ENCODE measurements around the gene MTMR10.

Gene MTMR10

GRCh38 chr15:30999729-31000128, 8.3 kb upstream of the MTMR10 start:
- DNase-seq (ENCODE audit: low read depth), result no peak
- no peak for TF ChIP-seq CTCF (IDR thresholded peaks at IDR 0.05; ENCODE audit: insufficient read depth, low read depth, low read length, missing control alignments)
- H3K4me3 ChIP-seq (ENCODE audit: low read length), result no peak overlapping the region

- DNase-seq (ENCODE audit: low read depth), result peak; percentile 78
- H3K4me3 ChIP-seq (ENCODE audit: low read length), result no peak overlapping the region
- TF ChIP-seq CTCF (IDR thresholded peaks at IDR 0.05; ENCODE audit: insufficient read depth, low read depth, low read length, missing control alignments), result peak; percentile 47
Measured at GRCh38 chr15:30997270-30997669, 5.8 kb upstream of the MTMR10 start.

GRCh38 chr15:30992249-30992864, 929 bp upstream of the MTMR10 start:
- DNase-seq (ENCODE audit: low read depth), result peak; percentile 39
- no peak for TF ChIP-seq CTCF (IDR thresholded peaks at IDR 0.05; ENCODE audit: insufficient read depth, low read depth, low read length, missing control alignments)
- peak overlapping the region; percentile 70 for H3K4me3 ChIP-seq (ENCODE audit: low read length)

GRCh38 chr15:30990446-30991254, 778 bp downstream of the MTMR10 start:
- peak overlapping the region; percentile 89 for H3K4me3 ChIP-seq (ENCODE audit: low read length)
- DNase-seq (ENCODE audit: low read depth), result peak; percentile 27
- no peak for TF ChIP-seq CTCF (IDR thresholded peaks at IDR 0.05; ENCODE audit: insufficient read depth, low read depth, low read length, missing control alignments)

GRCh38 chr15:30990036-30990435, 1.4 kb downstream of the MTMR10 start:
- DNase-seq (ENCODE audit: low read depth), result no peak
- H3K4me3 ChIP-seq (ENCODE audit: low read length), result peak overlapping the region; percentile 89
- TF ChIP-seq CTCF (IDR thresholded peaks at IDR 0.05; ENCODE audit: insufficient read depth, low read depth, low read length, missing control alignments), result no peak

- no peak for DNase-seq (ENCODE audit: low read depth)
- no peak overlapping the region for H3K4me3 ChIP-seq (ENCODE audit: low read length)
Measured at GRCh38 chr15:30985081-30985531, 6.3 kb downstream of the MTMR10 start.

More at GRCh38 chr15:30985081-30985531, 6.3 kb downstream of the MTMR10 start:
- no peak for TF ChIP-seq CTCF (IDR thresholded peaks at IDR 0.05; ENCODE audit: insufficient read depth, low read depth, low read length, missing control alignments)
